KOPT-K1 (cell line): Measurements from ENCODE around the gene RASIP1.

Experiments
- H3K27ac ChIP-seq: fragments of 200-600 bp; sonication (generic); 2 replicates; pipeline ENCODE4 v1.5.1; 2016; ENCODE audit warnings: antibody characterized with exemption, mild to moderate bottlenecking, low read depth, low read length; ENCODE audit not compliant: poor library complexity, severe bottlenecking
- H3K36me3 ChIP-seq: fragments of 200-600 bp; sonication (generic); 2 replicates; pipeline ENCODE4 v1.5.1; 2017; ENCODE audit warnings: antibody characterized with exemption, mild to moderate bottlenecking, low read length, moderate library complexity; ENCODE audit not compliant: insufficient read depth
- H3K9me3 ChIP-seq: fragments of 200-600 bp; sonication (generic); 2 replicates; pipeline ENCODE4 v1.5.1; 2017; ENCODE audit warnings: antibody characterized with exemption, low read length, mild to moderate bottlenecking; ENCODE audit not compliant: insufficient read depth, poor library complexity, severe bottlenecking

Gene RASIP1

DNA sequence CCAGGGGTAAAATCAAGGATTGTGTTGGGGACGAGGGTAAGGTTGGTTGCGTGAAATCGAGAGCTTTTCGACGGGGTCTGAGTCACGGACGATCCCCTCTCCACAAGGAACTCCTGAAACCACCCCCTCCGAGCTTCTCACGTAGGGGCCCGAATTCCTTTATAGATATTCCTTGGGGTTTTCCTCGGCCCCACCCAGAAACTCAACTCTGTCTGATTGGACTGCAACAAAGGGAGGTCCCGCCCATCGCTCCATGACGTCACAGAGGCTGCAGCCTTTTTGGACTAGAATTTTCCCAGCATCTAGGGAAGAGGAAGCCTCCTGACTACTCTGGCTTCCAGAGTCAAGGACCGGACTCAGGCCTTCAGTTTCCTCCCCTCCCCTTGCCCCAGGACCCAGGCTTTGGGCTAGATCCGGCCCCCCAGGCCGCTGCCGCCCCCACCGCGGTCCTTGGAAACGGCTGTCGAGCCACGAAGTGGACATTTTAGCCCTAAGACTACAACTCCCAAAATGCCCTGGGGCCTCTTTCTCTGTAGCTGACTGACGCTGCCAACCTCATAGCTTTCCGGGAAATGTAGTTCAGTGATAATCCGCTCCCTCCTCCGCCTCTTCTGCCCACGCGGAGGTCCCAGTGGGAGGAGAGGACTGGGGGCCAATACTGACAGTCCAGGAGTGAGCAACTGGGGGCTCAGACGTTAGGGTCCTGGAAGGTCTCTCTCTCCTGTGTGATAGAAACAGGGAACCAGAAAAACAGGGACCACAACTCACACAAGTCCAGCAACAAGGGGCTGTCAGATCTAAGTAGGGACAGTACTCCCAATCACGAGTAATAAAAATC lies 6.5 kb upstream of the RASIP1 start, which contains the start of gene IZUMO1:
Gene IZUMO1 (minus strand): TSS at position 172 of the 838 bp plus-strand sequence. CDS start 1,050 bp downstream, outside the sequence.
- Histone ChIP-seq H3K9me3 (no peaks in the 10 kb centered on the region), H3K27ac (no peak within 1 kb of the TSS), H3K36me3 (no peaks in the 10 kb centered on the region)

DNA sequence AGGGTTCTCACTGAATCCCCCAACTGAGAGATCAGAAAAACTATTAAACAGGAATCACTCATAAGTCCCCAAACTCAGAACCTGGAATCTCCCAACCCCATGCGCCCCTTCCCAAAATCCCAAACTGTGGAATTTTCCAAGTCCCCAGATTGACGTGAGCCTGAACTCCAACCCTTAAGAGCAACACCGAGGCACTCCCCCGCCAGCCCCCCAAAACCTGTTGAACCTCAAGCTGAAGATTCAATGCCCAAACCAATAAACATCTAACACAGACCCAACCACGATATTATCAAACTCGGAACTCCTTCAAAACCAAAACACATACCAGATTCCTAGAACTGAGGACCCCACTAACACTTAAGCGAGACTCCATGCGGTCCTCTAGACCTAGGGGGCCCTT lies 5.7 kb upstream of the RASIP1 start:
- Histone ChIP-seq H3K9me3 (no peaks in the 10 kb centered on the region), H3K36me3 (no peaks in the 10 kb centered on the region), H3K27ac (no peak overlapping the region)

DNA sequence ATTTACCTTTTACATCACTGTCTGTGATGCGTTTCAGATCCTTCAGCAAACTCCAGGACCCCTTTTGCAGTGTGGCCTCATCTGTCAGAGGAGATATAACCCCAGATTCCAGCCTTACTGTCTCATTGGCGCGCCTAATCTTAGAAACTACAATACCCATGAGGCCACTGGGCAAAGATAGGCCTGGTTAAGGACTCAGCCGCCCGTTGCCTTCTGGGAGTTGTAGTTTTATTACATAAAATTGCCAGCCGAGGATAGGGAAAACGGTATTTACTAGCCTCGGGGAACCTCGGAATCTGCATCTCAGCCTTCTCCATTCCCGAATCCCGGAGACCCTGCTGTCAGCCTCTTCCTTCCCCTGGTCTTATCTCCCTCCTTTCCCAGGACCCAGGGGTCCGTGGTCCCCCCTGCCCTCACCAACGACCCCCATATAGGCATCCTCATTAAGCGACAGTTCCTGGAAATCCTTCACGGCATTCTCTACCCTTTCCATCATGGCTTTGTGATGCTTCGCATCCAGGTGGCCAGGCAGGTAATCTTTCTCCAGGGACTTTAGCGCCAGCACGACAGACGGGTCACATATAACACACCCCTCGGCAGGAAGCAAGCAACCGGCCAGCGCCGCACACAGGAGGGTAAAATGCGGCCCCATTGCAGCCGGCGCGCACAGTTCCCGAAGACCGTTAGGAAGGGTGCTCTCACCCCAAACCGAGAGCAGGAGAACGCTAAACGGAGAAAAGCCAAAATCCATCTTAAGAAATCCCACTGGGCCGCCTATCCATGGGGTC lies 5.0 kb upstream of the RASIP1 start:
- H3K36me3 ChIP-seq, result no peaks in the 10 kb centered on the region
- no peak overlapping the region for H3K27ac ChIP-seq
- no peaks in the 10 kb centered on the region for H3K9me3 ChIP-seq

DNA sequence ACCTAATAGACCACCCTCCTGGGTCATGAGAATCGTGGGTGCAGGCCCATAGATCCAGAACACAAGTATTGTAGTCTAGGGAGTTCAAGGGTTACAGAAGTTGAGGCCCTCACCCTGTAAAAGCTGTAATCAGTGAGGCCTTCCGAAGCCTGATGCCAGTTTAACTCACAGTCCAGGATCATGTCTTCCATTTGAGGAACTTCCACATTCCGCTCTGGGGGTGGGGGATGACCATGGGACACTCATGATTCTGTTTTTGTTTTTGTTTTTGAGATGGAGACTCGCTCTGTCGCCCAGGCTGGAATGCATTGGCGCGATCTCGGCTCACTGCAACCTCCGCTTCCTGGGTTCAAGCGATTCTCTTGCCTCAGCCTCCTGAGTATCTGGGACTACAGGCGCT lies 1.7 kb upstream of the RASIP1 start:
- H3K9me3 ChIP-seq, result no peaks in the 10 kb centered on the region
- H3K27ac ChIP-seq, result no peak overlapping the region

DNA sequence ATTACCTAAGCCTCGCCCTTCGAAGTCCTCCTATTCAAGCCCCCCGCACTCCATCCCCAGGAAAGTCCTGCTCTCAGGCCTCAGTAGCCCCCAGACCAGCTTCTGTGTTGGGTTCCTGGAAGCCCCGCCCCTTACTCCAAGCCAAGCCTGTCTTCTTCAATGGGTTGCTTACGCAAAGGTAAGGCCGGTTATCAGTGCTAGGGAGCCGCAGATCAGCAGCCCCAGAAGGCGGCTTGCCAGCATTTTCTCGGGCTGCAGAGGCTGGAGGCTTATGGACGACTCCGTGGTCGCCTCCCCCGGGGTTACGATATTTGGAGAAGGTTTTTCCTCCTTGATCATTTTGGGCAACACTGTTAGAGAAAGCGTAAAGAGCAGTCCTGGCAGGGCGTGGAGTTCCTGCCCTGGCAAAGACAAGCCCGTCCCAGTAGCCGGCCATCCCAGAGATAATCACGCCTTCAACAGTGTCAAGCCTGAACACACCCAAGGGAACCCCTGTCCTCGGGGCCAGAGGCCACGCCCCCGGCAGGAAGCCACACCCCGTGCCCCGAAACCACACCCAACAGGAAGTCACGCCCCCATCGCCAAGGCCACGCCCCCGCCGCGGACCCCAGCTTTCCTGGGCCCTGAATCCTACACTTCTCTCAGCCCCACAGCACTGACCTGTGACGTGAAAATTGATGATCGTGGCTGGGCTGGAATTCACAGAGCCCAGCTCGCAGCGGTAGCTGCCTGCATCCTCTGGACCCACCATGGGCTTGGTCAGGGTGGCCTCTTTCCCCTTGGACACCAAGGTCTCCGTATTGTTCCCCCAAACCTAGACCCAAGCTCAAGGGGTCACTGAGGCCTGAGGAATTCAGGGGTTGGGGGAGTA lies 954 bp upstream of the RASIP1 start:
- no peak overlapping the region for H3K27ac ChIP-seq

More for the DNA sequence above, 1.7 kb upstream of the RASIP1 start:
- no peaks in the 10 kb centered on the region for H3K36me3 ChIP-seq

DNA sequence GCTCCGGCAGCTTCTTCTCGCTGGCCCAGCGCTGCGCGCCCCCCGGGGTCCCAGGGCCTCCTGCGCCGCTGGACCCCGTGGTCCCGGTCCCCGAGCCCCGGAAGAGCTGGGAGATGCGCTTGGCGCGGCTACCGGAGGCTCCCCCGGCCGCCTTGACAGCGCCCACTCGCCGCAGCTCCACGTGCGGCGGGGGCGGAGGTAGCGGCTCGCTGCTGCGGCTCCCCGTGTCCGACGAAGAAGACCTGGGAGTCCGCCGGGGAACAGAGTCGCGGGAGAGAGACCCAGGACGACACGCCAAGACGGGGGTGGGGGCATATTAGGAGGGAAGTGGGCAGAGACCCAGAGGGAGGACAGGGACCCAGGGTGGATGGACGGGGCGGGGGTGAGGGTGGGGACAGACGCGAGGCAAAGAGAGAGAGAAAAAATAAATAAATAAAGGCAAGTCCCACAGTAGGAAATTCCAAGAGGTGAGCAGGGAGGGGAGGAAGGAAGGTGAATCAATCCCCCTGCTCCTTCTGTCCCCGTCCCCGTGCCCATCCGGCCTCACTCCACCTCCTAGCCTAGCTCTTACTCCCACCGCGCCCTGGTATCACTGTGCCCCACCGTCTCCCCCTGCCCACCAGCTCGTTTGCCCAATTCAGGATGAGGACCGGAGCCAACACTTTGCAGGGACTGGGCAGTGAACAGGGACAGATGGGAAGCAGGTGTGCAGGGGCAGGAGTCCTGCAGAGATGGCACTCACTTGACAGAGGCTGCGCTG lies 826 bp downstream of the RASIP1 start:
- H3K36me3 ChIP-seq, result no peaks in the 10 kb centered on the region

More for the DNA sequence above, 954 bp upstream of the RASIP1 start:
- no peaks in the 10 kb centered on the region for H3K36me3 ChIP-seq
- no peaks in the 10 kb centered on the region for H3K9me3 ChIP-seq

DNA sequence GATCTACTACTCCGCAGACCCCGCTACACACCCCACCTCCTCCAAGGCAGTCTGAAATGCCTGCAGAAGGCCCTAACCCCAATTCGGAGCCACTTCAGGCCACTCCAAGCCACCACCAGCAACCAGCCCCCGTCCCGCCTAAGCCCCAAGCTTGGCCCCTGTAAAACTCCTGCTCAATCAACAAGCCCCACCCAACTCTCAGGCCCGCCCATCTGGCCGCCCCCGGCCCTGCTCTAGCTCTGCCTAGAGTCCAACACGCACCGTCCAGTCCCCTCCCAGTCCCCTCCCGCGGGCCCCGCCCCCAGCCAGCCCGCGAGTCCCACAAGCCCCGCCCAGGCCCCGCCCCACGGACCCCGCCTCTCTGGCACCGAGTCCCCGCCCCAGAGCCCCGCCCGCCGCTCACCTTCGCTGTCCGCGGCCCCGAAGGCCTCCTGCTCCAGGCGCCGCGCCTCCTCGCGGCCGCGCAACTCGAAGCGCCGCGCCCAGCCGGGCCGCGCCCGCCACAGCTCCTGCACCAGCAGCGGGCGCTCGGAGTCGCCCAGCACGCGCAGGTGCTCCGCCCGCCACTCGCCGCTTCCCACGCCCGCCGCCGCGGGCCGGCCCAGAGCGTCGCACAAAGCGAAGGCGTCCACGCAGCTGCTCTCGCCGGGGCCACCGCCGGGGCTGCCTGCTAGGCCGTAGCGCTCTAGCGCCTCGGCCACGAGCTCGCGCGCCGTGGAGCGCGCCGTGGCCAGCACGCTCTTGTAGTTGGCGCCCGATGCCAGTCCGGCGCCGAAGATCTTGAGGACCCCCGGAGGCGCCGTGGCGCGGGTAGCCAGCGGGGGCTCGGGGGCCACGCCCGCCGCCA lies 1.6 kb downstream of the RASIP1 start:
- Histone ChIP-seq H3K9me3 (no peaks in the 10 kb centered on the region), H3K36me3 (no peaks in the 10 kb centered on the region), H3K27ac (no peak overlapping the region)

More for the DNA sequence above, 826 bp downstream of the RASIP1 start:
- Histone ChIP-seq H3K9me3 (no peaks in the 10 kb centered on the region), H3K27ac (no peak overlapping the region)

DNA sequence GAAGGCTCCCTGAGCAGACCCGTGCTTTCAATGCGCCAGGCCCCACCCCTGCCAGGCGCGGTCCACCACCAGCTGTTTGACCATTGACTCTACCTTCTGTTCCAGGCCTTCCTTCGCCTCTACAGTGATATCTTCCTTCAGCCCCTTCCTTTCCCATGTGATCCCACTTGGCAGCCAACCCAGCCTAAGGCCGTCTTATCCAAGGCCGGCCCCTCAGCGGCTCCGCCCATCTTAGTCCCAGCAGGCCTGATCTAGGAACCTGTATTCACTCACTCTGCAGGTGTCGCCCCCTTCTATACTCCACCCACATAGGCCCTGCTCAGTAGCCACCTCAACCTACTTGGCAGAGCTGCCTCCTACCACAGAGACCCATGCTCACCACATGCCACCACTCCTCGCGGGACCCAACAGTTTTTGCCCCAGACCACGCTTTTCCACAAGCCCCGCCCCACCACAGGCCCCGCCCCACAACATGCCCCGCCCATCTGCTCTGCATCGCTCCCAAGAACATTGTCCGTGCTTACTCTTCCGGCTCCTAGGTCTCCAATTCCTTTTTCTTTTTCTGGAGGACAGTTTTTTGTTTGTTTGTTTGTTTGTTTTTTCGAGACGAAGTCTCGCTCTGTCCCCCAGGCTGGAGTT lies 2.9 kb downstream of the RASIP1 start:
- H3K36me3 ChIP-seq, result no peaks in the 10 kb centered on the region
- no peaks in the 10 kb centered on the region for H3K9me3 ChIP-seq
- H3K27ac ChIP-seq, result no peak overlapping the region

DNA sequence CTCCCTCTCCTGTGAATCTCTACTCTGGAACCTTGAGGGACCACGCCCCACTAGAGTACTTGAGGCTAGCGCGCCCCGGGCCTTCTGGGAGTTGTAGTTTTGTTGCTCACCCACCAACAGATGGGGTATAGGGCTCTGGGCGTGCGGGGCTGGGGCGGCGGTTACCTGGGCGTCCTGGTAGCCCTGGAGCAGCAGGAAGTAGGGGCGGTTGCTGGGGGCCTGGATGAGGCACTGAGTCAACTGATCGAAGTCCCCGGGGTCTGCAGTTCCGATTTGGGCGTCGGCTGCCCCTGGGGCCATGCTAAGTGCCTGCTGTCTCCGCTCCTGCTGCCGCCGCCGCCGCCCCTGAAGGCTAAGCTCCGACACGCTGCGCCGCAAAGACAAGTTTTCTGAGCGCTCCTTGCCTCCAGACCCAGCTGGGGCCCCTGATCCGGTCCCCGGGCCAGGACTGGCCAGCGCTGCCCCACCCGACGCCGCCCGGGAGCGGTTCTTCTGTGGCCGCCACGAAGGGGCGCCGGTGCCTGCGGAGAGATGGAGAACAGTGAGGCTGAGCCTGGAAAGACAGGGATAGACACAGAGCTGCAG lies 5.3 kb downstream of the RASIP1 start:
- Histone ChIP-seq H3K9me3 (no peaks in the 10 kb centered on the region), H3K27ac (no peak overlapping the region), H3K36me3 (no peaks in the 10 kb centered on the region)

DNA sequence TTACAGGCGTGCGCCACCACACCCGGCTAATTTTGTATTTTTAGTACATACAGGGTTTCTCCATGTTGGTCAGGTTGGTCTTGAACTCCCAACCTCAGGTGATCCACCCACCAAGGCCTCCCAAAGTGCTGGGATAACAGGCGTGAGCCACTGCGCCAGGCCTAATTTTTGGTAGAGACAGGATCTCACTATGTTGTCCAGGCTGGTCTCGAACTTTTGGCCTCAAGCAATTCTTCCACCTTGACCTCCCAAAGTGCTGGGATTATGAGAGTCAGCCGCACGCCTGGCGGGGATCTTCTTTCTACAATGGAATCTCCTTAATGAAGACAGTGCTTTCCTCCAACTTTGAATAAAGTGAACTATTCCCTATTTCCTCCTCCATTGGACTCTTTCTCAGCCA lies 5.8 kb downstream of the RASIP1 start:
- Histone ChIP-seq H3K27ac (no peak overlapping the region), H3K9me3 (no peaks in the 10 kb centered on the region), H3K36me3 (no peaks in the 10 kb centered on the region)

DNA sequence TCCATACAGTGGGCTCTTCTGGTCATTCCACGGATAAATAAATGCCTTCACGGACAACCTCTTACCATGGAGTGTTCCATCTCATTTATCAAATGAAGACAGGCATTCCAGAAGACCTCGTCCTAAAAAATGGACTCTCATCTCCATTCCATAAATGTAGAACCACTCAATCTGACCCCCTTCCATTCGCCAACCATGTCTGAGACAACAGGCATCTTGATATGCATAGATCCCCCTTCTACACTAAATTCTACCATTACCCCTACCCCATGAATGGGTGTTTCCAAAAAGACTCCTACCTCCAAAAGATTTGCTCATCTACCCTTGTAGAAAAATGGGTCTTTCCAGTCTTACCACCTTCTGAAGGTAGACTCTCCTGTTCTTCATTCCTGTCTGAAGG lies 9.0 kb downstream of the RASIP1 start:
- peaks cover 5% of the 10 kb centered on the region for H3K9me3 ChIP-seq
- H3K27ac ChIP-seq, result no peak overlapping the region
- H3K36me3 ChIP-seq, result no peaks in the 10 kb centered on the region

DNA sequence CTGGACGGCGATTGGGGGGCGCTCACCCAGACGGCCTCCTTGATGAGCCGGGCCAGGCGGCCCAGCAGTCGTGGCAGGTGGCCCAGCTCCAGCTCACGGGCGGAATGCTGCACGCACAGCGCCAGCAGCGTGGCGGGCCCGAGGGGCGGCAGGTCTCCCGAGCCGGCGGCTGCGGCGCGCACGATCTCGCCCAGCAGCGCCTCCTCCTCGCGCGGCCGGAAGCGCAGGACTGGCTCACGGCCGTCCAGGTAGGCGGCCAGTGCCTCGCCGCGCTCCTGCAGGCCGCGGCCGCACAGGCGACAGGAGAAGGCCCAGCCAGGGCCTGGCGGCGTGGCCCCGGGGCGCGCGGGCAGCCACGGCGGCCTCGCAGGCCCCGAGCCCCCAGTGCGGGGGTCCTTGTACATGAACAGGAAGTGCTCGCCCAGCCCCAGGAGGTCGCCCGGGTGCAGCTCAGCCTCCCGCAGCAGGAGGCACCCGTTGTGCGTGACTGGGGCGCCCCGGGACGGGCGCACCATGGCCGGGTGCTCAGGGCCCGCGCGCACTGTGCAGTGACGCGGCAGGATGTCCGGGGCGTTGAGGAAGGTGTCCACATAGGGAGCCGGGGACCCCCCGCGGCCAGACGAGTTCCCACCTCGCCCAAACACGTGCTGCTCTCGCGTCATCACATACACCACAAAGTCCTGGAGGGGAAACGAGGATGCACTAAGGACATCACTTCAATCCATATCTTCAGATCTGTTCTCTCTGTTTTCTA lies 11.3 kb downstream of the RASIP1 start:
- Histone ChIP-seq H3K36me3 (no peaks in the 10 kb centered on the region), H3K27ac (no peak overlapping the region), H3K9me3 (peaks cover 5% of the 10 kb centered on the region)
